PC-3 (cell line): ENCODE data around the gene ACVR2A. TPM values are rescaled to one million over a fixed set of nuclear protein-coding genes. Genes with fewer than 3 reads are reported as not detected.

Experiments used
- ATAC-seq: fragments of 200-7000 bp; cut with Tn5 transposase; 2 replicates; pipeline ENCODE4 v1.9.1; 2020; ENCODE audit warnings: mild to moderate bottlenecking, moderate library complexity
- BruUV-seq: library from RNA; stranded (reverse); fragments of 400-500 nt; replicated peaks from 2 replicates; lab custom pipeline; 2021; lab: Mats Ljungman, UMichigan
- CTCF ChIA-PET: fragments of 300-600 bp; sonication (Branson Sonifier 250); formaldehyde crosslinking; loops from one replicate; lab custom pipeline; 2022; ENCODE audit warnings: antibody characterized with exemption; lab: Charles Lee
- POLR2A ChIA-PET: fragments of 300-600 bp; sonication (Branson Sonifier 250); formaldehyde crosslinking; loops from one replicate; lab custom pipeline; 2022; ENCODE audit warnings: antibody characterized with exemption; ENCODE audit not compliant: unreplicated experiment; lab: Charles Lee
- DNase-seq: peaks from one replicate; pipeline ENCODE4 v3.0.0-alpha.2; 2015
- H2AFZ ChIP-seq: fragments of 300-600 bp; sonication (generic); 2 replicates; pipeline ENCODE4 v1.6.0; 2016; ENCODE audit warnings: antibody characterized with exemption, low read length
- H3F3A ChIP-seq: fragments of 300-600 bp; sonication (generic); one replicate; pipeline ENCODE4 v1.6.0; 2017; ENCODE audit warnings: antibody characterized with exemption, low read length, control low read depth, mild to moderate bottlenecking; ENCODE audit not compliant: unreplicated experiment
- H3K27ac ChIP-seq: fragments of 300-600 bp; sonication (generic); 2 replicates; pipeline ENCODE4 v1.5.1; 2016; ENCODE audit warnings: mild to moderate bottlenecking, low read length
- H3K27me3 ChIP-seq: fragments of 300-600 bp; sonication (generic); 2 replicates; pipeline ENCODE4 v1.6.1; 2016; ENCODE audit warnings: low read length, mixed read lengths
- H3K36me3 ChIP-seq: fragments of 300-600 bp; sonication (generic); 2 replicates; pipeline ENCODE4 v1.6.1; 2016; ENCODE audit warnings: low read depth, mixed run types, low read length, mixed read lengths
- H3K4me1 ChIP-seq: fragments of 300-600 bp; sonication (generic); 2 replicates; pipeline ENCODE4 v1.5.1; 2016; ENCODE audit warnings: low read length; ENCODE audit not compliant: insufficient read depth
- H3K4me2 ChIP-seq: fragments of 300-600 bp; sonication (generic); 2 replicates; pipeline ENCODE4 v1.6.0; 2016; ENCODE audit warnings: low read length
- H3K4me3 ChIP-seq: fragments of 300-600 bp; sonication (generic); 2 replicates; pipeline ENCODE4 v1.5.1; 2016; ENCODE audit warnings: mild to moderate bottlenecking, low read length, mixed read lengths
- H3K79me2 ChIP-seq: fragments of 300-600 bp; sonication (generic); 2 replicates; pipeline ENCODE4 v1.6.1; 2017; ENCODE audit warnings: low read length, mixed read lengths
- H3K9ac ChIP-seq: fragments of 300-600 bp; sonication (generic); 2 replicates; pipeline ENCODE4 v1.6.0; 2016; ENCODE audit warnings: mild to moderate bottlenecking, low read length
- H3K9me2 ChIP-seq: fragments of 300-600 bp; sonication (generic); replicated peaks from 2 replicates; pipeline ENCODE4 v1.6.1; 2016; ENCODE audit warnings: mixed run types, low read length, mixed read lengths
- H3K9me3 ChIP-seq: fragments of 300-600 bp; sonication (generic); 2 replicates; pipeline ENCODE4 v1.6.1; 2016; ENCODE audit warnings: low read length, mixed read lengths
- H4K20me1 ChIP-seq: fragments of 300-600 bp; sonication (generic); 2 replicates; pipeline ENCODE4 v1.6.1; 2016; ENCODE audit warnings: low read length, mixed read lengths
- CTCF ChIP-seq: fragments of 300-600 bp; sonication (generic); conservative IDR thresholded peaks from 2 replicates; pipeline ENCODE4 v1.5.1; 2017; ENCODE audit warnings: antibody characterized with exemption, low read depth, mild to moderate bottlenecking, low read length
- EZH2 ChIP-seq: fragments of 300-600 bp; sonication (generic); IDR thresholded peaks from one replicate; pipeline ENCODE4 v1.6.1; 2017; ENCODE audit warnings: antibody characterized with exemption, mild to moderate bottlenecking, low read length; ENCODE audit not compliant: unreplicated experiment
- EZH2phosphoT487 ChIP-seq: fragments of 300-600 bp; sonication (generic); IDR thresholded peaks from 2 replicates; pipeline ENCODE4 v1.6.1; 2018; ENCODE audit warnings: mild to moderate bottlenecking, antibody characterized with exemption, low read length, borderline replicate concordance
- intact Hi-C: fragments of 100-400 bp; cut with micrococcal nuclease; formaldehyde crosslinking; loops from 2 replicates; pipeline ENCODE4 v1.9.0; 2023
- total RNA-seq: library from RNA; depleted of rRNA; stranded (reverse); fragments of >200 nt; gene quantifications from 2 replicates; pipeline ENCODE4 v1.2.3, GENCODE V29; 2014

Gene ACVR2A
- total RNA-seq, 1 experiment from 2014 or later: 6.5 TPM

- BruUV-seq: no TSS peak
- no peaks in the 10 kb centered on the region for H3F3A ChIP-seq
Measured at GRCh38 chr2:147806846-147807245, 38.0 kb upstream of the ACVR2A start.

GRCh38 chr2:147808520-147808919, 36.3 kb upstream of the ACVR2A start:
- no peaks in the 10 kb centered on the region for H4K20me1 ChIP-seq
- POLR2A ChIA-PET: no interaction called here
- no peaks in the 10 kb centered on the region for H3K9me3 ChIP-seq
- H3K79me2 ChIP-seq: no peaks in the 10 kb centered on the region
- H3K36me3 ChIP-seq: no peaks in the 10 kb centered on the region
- no peak overlapping the region for H3K4me3 ChIP-seq
- H3F3A ChIP-seq: no peaks in the 10 kb centered on the region
- no peak overlapping the region for H3K4me2 ChIP-seq
- BruUV-seq: no TSS peak
- no peak overlapping the region for H3K27ac ChIP-seq
- no peak overlapping the region for H3K9ac ChIP-seq
- CTCF ChIA-PET: no interaction called here
- no peaks in the 10 kb centered on the region for H3K9me2 ChIP-seq
- peaks cover 21% of the 10 kb centered on the region for H3K4me1 ChIP-seq
- TF ChIP-seq EZH2 (no peak), EZH2phosphoT487 (no peak), CTCF (no peak)
- intact Hi-C loops: no loop called here
- no peak for ATAC-seq
- H3K27me3 ChIP-seq: no peaks in the 10 kb centered on the region
- no peak overlapping the region for H2AFZ ChIP-seq
- no peak for DNase-seq

More at GRCh38 chr2:147806846-147807245, 38.0 kb upstream of the ACVR2A start:
- Histone ChIP-seq H3K4me2 (no peak overlapping the region), H2AFZ (no peak overlapping the region), H3K4me3 (no peak overlapping the region), H3K4me1 (peaks cover 16% of the 10 kb centered on the region), H3K27ac (no peak overlapping the region), H3K9ac (no peak overlapping the region), H3K36me3 (no peaks in the 10 kb centered on the region), H3K27me3 (no peaks in the 10 kb centered on the region), H3K9me3 (no peaks in the 10 kb centered on the region), H3K79me2 (no peaks in the 10 kb centered on the region), H4K20me1 (no peaks in the 10 kb centered on the region), H3K9me2 (no peaks in the 10 kb centered on the region)
- ChIA-PET POLR2A (no interaction called here), CTCF (no interaction called here)
- intact Hi-C loops: no loop called here
- ATAC-seq: no peak
- TF ChIP-seq EZH2phosphoT487 (no peak), CTCF (no peak), EZH2 (no peak)
- peak; percentile 33 for DNase-seq

- ATAC-seq (peak; percentile 16; the same call in 1 of the 2 replicates), DNase-seq (peak; percentile 59)
- ChIA-PET CTCF (no interaction called here), POLR2A (no interaction called here)
- Histone ChIP-seq H3K79me2 (no peaks in the 10 kb centered on the region), H3K4me1 (peaks cover 26% of the 10 kb centered on the region), H3K27me3 (no peaks in the 10 kb centered on the region), H2AFZ (no peak overlapping the region), H3K9me3 (no peaks in the 10 kb centered on the region), H3K36me3 (no peaks in the 10 kb centered on the region), H3K4me2 (peak overlapping the region; percentile 60), H3K9me2 (no peaks in the 10 kb centered on the region), H3K4me3 (no peak overlapping the region), H3F3A (no peaks in the 10 kb centered on the region), H3K9ac (0 out of 2 replicates have a peak overlapping the region, but pooled peaks have one; percentile 37), H4K20me1 (no peaks in the 10 kb centered on the region), H3K27ac (peak overlapping the region; percentile 75)
- no TSS peak for BruUV-seq
- TF ChIP-seq EZH2phosphoT487: no peak
- no peak for TF ChIP-seq EZH2
- TF ChIP-seq CTCF: no peak
- intact Hi-C loops: no loop called here
Measured at GRCh38 chr2:147810883-147811765, 33.7 kb upstream of the ACVR2A start.
